ENCODE measurements around the gene HK2.
A peak's percentile ranks its signal among the peaks of the same experiment; 100 is the strongest.
"Not testable (repeated sequence)": the region's sequence is repeated elsewhere in the genome, so short reads cannot be mapped to it uniquely, and the experiment has no call there.

The HK2 gene

DNA sequence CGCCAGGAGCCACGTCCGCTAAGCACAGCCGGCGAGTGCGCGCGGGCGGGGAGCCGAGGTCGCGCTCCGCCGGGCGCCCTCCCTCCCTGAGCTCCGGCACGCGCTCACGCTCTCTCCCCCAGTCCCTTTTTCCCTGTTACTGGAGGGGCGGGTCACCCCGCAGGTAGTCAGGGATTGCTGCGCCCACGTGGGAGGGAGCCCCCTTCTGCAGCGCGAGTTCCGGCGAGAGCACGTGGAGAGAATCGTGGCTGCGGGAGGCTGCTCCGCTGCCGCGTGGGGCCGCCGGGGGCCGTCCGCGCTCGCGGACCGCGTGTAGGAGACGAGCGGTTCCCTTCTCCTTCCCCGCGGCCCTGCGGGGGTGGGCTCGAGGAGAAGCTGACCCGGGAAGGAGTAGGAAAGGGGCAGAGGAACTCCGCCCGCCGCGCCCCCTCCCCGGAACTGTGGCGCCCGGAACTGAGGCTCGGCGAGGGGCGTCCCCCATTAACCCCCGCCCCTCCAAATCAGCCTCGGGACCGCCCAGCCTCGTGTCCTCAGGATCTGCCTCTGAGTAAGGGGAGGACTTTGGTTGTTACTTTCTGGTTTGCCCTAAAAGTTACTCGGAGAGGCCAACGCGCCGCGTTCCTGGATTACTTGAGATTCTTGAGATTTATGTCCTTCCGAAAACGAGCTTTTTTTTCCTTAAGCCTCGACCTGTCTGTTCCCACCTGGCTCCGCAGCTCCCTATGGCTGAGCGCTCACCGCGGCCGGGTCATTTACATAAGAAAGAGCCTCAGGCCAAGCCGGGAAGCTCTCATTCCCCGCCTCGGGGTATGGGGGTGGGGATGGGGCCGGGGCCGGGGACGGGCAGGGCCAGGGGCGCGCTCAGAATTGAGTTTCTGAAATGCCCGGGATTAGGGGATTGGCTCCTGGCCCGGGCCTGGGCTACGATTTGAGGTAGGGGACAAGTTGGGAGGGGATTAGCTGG, 1.1 kb downstream of the HK2 start:
- peak in 5 of 56 donors; percentile 7 to 39 (median 33) for DNase-seq

DNA sequence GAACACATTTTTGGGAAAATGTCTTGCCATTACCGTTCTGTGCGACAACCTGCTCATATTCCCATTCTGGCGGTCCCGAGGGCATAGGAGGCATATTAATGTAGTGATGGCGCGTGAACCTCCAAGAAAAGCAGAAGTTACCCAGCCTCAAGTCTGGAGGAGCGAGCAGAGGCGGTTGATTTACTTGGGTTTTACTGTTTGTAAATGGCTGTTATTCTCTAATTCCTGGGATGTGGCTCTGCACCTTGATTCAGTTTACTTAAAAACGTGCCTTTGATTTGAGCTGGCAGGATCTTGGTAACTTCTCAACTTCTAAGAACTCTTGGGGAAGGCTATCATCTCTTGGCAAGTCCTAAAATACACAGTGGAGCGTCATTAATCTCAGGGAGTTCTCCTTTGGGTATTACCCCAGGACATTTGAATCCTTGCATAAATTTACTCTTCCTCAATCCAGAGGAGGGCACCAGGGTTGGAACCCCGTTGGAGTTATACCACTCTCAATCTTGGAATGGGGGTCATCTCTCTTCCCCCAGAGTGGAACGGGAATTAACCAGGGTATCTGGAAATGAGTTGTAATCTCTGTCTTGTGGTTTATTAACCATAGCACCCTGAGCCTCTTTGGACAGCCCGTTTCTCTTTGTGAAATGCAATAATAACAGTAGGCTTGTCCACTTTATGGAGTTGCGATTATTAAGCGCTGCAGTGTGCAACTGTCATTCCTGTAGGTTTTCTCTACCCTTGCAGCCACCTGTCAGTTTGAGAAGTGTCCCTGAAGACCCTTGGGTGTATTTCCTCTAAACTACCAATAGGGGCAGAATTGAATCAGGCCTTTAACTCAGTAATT, 2.1 kb downstream of the HK2 start:
- DNase-seq = no peak

DNA sequence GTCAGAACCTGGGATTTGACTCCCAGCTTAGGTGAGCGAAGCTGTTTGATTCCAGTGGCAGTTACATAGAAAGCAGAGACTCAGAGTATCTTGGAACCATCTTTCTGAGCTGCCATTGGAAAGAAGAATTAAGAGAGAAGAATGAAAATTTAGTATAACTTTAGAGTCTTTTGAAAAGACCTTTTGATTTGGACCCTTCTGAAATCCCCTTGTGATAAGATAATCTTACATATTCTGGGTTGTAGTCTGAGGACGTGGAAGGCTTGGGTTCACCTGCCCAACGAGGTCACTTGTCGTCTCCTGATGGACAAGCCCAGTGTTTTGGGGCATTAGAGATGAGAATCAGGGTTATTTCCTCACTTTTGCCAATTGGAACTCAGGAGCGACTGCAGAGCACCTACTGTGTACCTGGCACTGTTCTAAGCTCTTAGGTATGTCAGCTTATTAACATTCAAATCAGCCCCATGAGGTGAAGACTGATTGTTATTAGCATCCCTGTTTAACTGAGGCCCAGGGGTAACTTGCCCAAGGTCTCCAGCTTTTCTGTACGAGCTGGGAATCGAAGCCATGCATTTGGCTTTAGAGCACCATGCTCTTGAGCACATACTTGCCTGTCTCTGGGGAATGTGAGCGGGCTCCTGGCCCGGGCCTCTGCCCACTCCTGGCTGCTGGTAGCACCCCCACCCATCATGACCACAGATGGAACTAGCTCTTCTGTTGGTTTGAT, 2.9 kb downstream of the HK2 start:
- DNase-seq = no peak

DNA sequence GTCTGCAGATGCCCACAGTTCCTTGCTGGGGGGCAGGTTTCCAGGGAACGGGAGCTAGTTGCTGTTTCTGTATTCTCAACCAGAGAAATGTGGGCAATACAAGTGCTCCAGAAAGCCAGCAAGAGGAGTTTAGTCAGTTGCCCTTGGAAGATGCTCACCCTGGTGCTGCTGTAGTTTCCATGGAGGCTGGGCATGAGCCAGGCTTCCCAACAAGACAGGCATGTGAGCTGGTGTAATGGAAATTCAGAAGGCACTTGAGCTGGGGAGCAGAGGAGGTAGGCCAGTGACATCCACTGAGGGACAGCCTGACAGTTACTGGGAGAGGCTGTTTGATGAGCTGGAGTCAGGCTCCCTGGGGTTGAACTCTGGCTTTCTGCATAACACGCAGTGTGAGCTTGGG, 7.7 kb downstream of the HK2 start:
- peak in 1 of 56 donors; percentile 28 for DNase-seq

DNA sequence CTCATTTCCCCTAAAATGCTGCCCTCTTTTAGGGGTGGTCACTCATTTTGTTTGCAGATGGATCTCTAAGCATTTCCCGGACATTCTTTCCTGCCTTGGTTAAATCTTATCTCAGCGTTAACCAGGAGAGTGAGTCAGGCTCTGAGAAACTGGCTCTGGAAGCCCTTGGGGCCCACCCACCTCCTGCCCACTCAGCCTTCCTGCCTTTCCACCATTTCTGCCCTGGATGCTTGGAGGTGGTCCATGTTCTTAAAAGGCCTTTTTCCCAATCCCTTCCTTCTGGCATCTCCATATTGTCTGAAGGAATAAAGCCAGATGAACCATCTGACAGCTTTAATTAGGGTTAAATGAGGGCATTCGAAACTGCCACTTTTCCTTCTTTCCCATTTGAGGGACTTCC, 9.5 kb downstream of the HK2 start:
- DNase-seq = no peak

DNA sequence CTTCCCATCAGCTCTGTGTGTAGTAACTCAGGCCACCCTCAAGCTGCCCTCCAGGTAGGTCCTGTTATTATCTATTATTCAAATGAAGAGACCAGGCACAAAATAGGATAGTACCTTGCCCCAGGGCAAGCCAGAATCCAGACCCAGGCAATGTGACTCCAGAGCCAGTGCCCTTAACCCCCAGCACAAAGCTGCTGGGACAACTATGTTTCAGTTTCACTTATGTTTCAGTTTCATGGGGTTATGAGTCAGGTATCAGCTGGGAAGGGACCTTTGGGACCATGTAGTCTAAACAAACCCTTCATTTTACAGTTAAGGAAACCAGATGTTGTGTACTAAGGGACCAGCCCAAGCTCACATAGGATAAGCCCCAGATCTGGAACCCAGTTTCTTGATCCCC, 10.0 kb downstream of the HK2 start:
- no peak for DNase-seq

DNA sequence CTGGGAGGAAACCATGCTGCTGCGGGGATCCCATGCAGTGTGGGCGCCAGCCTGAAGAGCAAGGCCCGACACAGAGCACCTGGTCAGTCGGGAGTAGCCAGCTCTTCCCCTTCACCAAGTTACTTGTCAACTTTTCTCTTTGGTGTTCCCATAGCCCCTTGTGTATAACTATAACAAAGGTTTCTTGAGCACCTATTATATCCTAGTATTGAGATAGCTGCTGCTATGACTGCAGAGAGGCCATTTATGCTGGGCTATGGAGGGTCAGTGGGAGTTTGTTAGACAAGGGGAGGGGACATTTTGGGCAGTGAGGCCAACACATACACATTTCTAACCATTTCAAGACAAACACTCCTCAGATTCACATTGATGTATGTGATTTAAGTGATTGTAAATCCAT, 10.8 kb downstream of the HK2 start:
- DNase-seq = no peak

DNA sequence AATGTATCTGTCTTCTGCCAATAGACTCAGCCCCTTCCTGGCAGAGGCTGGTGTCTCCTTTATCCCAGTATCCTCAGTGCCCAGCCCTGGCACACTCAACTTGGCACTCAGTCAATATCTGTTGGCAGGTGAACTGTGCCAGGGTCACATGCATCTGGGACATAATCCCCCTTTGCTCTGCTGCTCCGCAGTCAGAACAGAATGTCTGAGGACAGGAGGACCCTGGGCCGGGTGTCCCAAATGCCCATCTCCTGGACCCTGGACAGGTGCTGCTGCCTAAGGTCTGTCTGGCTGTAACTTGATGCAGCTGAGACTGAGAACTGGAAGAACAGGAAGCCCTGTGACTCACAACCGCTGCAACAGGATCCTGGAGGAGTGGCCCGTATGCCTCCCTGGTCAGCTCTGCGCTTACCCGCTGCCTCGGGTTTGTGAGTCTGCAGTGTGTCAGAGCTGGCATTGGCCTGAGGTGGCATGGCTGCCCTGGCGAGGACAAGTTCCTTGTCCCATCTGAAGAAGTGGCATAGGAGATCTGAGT, 11.4 kb downstream of the HK2 start:
- peak in 29 of 56 donors; percentile 9 to 61 (median 29) for DNase-seq

DNA sequence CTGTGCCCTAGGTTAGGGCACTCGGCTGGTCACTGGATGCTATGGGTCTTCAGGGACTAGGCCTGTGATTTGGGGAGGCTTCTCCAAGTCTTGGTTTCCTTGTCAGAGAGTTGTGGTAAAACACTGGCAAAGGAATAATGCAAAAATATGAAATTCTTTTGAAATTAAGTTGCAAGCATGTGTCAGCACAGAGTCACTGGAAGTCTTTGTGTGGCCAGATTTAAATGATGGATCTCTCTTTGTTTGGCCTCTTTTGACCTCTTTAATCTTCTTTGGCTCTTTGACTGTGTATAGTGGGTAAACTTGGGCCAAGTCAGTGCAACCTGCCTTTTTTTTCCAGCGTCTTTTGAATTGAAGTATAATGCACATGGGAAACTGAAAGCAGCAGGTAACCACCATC, 12.1 kb downstream of the HK2 start:
- DNase-seq = no peak

DNA sequence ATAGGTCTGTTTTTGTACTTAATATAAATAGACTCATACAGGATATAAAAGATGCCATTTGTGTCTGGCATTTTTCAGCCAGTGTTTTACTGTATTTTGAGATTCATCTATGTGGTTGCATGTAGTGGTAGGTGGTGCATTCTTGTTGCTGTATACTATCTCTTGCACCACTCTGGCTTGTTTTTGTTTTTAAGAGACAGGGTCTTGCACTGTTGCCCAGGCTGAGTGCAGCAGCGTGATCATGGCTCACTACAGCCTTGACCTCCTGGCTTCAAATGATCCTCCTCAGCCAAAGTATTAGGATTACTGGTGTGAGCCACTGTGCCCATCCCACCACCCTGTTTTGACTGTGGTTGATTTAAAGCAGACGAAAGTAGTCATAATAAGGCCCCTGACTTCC, 12.6 kb downstream of the HK2 start:
- no peak for DNase-seq

DNA sequence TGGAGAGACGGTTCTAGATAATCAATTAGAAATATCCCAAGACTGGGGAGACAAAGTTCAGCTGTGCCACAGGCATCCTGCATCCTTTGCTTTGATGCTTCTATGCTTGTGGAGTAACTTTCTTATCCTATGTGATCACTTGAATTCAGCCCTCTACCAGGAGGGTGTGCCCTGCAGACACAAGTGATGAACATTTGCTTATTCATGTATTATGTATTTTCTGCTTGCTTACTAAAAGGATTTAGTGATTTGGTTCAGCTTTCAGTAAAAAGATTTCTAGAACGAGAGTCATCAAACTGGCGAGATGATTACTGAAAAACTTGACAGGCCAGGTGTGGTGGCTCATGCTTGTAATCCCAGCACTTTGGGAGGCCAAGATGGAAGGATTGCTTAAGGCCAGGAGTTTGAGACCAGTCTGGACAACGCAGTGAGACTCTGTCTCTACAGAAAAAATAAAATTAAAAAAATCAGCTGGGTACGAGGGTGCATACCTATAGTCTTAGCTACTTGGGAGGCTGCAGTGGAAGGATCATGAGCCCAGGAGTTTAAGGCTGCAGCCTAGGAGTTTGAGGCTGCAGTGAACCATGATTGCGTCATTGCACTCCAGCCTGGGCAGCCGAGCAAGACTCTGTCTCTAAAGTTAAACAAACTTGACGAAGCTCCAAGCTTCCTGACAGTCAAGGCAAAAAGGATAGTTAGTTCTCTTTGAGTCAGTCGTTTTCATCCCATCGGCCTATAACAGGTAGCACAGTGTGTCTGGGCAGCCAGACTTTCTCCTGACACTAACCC, 13.3 kb downstream of the HK2 start:
- no peak for DNase-seq

DNA sequence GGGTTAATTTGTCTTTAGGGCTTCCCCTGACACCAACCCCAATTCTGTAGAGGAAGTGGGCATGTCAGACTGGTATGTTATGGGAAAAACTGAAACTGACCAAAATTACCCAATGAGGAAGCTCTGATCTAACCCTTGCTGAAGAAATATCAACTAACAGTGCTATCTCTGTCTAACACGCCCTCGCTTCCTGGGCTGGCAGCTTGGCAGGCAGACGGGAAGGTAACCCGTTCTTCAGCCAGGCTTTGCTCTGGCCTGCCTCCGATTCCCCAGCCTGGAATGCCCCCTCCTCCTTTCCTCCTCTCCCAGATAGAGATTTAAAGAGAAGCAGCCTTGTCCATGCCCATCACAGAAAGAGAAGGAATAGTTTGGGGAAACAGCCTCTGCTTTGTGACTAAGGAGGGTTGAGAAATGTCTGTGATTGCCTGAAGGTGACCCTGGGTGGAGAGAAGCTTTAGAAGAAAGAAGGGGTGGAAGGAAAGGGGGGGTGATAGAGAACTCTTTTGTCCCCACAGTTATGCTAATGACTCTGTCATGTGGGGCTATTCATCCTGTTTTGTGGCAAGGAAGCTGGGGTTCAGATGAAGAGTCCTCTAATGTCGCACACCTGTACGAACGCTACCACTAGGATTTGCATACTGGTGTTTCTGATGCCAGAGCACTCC, 15.4 kb downstream of the HK2 start:
- peak in 4 of 56 donors; percentile 16 to 22 (median 18) for DNase-seq

DNA sequence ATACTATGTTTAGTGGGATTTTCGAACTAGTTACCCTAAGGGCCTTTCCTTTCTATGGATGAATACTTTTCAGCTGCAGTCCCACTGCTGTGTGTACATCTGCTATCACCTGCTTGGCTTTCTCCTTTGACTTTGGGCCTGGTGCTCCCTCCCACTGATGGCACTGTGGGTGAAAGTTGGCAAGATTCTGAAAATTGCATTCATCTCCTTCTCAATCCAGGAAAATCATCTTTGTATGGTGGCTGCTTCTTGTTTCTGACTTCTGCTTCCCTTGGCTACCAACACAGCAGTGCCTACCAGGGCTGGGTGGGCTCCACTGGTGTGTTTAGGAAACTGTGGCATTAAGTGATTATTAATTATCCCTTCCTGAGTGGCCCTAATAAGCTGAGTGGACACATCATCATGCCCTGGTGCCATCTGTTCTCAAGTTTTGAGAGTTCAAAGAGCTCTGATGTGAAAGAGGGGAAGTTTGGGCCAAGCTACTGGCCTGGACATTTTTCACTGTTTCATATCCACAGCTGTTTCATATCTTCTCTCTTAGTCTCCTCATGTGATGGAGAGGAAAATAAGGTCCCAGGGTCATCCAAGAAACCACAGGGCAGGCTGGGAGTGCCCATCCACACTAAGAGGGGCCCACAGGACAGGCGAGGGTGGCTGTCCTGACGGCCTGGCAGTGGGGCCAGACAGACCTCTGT, 16.7 kb downstream of the HK2 start:
- no peak for DNase-seq

DNA sequence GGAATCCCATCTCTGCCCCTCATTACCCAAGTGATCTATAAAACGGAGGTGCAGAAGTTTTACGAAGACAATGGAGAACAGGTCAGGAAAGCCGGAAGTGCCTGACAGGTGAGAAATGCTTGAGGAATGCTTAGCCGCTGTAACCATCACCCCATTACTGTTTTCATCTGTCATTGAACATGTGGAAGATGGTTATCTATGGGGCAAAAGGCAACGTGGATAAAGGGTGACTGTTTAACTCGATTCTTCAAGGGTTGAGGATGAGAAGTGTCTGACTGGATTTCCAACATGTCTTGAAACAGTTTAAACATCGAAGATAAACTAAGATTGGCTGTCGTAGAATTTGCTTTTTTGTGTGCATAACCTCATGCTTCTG, 17.3 kb downstream of the HK2 start:
- no peak for DNase-seq

DNA sequence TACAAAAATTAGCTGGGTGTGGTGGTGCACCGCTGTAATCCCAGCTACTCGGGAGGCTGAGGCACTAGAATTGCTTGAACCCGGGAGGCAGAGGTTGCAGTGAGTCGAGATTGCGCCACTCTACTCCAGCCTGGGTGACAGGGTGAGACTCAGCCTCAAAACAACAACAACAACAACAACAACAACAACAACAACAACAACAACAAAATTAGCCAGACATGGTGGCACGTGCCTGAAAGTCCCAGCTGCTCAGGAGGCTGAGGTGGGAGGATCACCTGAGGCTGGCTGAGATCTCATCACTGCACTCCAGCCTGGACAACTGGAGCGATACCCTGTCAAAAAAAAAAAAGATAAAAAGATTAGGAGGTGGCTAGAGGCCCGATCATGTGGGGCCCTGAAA, 19.4 kb downstream of the HK2 start:
- not testable (repeated sequence) for DNase-seq

DNA sequence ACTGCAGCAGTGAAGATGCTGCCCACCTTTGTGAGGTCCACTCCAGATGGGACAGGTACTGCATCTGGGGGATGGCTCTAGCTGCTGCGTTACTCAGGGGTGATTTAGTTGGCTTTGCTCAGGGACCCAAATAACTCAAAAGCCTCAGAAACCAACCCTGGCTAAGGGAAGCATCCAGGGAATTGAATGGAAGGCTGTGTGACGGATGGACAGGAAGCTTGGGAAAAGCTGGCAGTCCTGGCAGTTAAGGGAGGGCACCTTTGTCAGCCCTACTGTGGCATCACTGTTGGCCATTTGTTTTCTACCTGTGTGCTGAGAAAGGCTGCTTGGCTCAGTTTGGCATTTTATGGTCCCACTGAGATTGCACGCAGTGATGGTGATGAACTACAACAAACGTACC, 20.5 kb downstream of the HK2 start:
- no peak for DNase-seq

DNA sequence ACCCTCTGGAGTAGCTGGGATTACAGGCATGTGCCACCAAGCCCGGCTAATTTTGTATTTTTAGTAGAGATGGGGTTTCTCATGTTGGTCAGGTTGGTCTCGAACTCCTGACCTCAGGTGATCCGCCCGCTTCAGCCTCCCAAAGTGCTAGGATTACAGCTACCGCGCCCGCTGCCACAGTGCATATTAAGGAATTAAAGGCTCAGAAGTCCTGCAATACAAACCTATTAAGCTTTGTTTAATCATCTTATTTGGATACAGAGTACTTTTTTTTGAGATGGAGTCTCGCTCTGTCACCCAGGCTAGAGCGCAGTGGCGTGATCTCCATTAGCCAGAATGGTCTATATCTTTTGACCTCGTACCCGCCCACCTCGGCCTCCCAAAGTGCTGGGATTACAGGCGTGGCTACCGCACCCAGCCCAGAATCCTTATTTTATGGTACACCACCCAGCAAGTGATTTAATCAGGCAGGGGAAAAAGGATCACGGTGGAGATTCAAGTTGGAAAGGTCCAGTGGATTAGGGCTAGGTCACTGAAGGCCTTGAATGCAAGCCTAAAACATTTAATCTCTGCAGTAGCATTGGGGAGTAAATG, 21.3 kb downstream of the HK2 start:
- DNase-seq = not testable (repeated sequence)

DNA sequence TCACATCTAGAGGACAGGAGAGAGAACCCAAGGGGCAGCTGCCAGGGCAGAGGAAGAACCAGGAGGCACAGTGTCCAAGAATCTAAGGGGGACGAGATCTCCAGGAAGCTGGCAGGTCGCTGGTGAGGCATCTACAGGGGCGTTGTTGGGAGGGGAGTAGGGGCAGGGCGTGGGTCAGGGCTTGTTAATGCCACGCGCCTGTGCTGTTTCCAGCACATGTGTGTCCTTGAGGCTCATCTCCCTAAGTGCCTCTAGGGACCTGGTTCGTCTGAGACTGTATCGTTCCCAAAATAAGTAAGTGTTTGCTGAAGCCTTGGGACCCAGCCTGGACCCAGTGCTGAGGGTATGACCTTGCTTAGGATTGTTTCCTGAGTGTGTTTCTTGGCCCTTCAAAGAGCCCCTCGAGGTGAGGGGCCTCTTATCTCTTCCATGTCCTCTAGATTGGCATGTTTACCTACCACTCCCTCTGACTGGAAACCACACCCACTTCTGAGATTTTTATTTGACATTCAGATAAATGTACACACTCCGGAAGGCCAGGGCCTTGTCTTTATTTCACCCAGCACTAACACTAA, 22.2 kb downstream of the HK2 start:
- DNase-seq = no peak

DNA sequence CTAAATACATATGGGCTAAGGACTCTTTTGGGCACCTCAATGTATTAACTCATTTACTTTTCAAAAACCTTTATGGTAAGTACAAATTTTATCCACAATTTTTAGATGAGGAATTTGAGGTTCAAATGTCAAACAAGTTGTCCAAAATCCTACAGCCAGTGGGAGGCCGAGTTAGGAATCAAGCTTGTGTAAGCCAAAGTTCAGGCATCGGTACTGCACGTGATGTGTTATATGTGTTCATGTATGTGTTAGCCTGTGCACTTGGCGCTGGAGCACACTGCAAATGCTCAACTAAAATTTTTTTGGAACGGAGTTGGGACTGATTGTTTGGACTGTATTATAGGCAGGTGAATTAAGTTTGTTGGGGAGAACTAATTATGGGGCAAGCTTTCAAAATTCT, 22.7 kb downstream of the HK2 start:
- no peak for DNase-seq
